GM10847 (cell line): Measurements from ENCODE around the gene CD84.

Experiments used
- POLR2A ChIP-seq: IDR thresholded peaks from 2 replicates; pipeline ENCODE4 v1.6.1; 2011; ENCODE audit not compliant: insufficient read length; ENCODE audit errors: extremely low read depth

Gene CD84

DNA sequence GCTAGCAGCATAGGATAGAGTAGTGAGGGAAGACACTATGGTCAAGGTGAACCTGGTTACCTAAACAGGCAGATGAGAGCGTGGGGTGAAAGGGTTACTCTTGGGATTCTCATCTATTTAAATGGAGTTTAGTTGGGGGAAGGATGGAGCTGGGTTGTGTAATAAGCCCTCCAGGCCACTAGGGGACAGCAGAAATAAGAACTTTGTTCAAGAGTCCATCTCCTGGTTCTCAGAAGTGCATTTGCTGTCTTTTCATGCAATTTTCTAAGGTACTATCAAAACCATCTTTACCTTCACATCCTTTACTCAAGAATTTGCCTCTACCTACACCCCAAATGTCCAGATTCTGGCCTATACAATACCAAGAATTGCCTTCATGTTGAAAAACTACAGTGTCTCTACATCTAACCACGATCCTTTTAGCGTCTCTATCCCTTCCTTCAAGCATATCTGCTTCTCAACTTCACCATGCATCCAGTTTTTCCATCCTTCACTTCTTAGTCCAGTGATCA is 39.5 kb upstream of the CD84 start:
- TF ChIP-seq POLR2A: no peak

DNA sequence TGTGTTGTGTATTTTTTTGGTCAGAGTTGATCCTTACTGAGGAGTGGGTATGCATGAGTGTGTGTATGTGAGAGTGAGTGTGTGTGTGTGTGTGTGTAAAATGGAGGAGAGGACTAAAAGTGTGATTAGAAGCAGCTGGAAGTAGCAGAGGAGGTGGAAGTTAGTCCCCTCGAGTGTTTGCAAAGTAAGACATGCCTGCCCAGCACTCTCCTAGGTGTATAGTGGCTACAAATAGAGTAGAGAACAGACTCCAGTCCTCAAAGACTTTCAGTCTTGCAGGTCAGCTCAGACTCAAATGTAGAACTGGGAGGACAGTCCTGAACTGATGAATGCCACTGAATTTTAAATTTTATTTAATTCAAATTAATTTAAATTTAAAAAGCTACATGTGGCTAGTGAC is 39.0 kb upstream of the CD84 start:
- TF ChIP-seq POLR2A: no peak

DNA sequence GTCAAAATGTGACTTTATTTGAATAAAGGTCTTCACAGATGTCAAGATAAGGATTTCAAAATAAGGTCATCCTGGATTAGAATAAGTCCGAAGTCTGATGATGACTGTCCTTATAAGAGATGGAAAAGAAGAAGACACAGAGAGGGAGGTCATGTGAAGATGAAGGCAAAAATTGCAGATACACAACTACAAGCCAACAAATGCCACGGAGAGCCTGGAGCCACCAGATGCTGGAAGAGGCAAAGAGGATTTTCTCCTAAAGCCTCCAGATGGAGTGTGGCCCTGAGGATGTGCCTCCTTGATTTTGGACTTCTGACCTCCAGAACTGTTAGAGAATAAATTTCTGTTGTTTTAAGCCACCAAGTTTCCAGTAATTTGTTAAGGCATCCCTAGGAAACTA is 36.4 kb upstream of the CD84 start:
- no peak for TF ChIP-seq POLR2A

DNA sequence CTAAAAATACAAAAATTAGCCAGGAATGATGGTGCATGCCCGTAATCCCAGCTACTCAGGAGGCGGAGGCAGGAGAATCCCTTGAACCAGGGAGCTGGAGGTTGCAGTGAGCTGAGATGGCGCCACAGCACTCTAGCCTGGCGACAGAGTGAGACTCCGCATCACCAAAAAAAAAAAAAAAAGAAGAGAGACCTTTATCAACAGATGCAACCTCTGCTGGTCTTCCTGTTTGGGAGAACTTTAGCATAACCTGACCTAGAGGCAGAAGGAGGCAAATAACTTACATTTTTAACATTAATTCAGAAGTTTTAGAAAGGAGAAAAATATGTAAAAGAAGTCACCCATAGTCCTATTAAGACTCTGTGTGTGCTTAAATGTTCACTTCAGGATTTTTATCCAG is 35.1 kb upstream of the CD84 start:
- TF ChIP-seq POLR2A: no peak

DNA sequence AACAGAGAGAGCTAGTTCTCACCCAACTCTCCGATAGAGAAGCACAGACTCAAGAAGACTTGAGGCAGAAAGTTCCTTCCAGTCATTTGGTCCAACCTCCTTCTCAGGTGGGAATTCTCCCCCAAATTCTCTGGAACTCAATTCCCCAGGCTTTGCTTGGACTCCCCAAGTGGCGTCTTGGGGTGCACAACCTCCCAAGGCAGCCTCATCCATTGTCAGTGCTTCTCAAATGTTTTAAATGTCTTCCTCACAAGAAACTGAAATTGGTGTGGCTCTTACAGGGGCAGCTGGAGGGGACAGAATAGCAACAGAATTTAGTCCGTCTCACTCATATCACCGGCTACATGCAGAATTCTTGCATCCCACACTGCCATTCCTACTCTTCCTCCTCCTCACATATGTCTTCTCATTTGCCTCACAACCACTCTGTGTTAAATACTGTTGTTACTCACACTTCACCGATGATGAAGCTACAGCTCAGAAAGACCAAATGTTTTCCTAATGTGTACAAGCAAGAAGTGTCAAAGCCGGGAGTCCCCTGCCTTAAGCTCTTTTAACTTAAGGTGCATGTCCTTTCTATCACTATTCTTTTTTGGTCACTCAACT is 33.4 kb upstream of the CD84 start:
- no peak for TF ChIP-seq POLR2A

DNA sequence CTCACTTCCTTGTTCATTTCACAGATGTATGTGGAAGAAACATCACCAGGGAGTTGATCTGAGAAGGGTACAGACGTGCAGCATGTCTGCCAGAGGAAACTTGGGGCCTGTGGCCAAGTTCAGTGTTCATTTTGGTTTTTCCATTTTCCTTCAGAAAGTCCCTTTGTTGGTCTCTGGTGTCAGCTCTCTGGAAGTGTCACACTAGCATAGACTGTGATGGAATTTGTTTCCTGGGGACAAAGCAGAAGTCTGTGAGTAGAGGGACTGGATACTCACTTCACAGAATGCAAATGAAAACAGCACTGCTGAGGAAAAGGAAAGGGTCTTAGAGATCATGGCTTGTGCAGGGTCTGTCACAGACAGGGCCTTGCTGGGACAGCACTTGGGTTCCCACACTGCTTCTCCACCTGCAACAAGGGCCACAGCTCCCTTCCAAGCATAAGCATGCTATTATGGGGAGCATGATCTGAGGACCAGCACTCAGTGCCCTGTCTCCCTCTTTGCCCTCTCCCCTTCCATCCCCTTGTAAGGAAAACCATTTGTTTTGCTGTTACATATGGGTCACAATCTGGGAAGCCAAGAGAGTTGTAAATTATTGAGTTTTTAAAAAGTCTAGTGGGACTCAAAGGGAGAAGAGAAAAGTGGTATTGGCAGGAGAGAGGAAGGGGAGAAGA is 31.4 kb upstream of the CD84 start:
- no peak for TF ChIP-seq POLR2A

DNA sequence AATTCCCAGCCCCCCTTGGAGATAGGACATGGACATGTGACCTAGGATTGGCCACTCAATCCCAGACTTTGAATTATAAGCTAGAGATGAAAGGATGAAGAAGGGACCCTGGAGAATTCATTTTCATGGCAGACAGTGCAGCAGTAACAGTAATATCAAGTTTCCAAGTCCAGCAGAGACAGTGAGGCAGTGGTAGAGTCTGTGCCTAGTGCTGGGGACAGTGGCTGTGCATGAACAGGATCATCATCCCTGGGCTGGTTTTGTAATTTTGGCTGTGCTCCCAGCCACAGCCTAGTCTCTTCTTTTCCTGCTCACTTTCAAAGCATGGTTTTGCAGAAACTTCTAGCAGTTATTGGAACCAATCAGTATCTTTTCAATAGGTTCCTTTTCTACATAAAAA is 29.6 kb upstream of the CD84 start:
- no peak for TF ChIP-seq POLR2A

DNA sequence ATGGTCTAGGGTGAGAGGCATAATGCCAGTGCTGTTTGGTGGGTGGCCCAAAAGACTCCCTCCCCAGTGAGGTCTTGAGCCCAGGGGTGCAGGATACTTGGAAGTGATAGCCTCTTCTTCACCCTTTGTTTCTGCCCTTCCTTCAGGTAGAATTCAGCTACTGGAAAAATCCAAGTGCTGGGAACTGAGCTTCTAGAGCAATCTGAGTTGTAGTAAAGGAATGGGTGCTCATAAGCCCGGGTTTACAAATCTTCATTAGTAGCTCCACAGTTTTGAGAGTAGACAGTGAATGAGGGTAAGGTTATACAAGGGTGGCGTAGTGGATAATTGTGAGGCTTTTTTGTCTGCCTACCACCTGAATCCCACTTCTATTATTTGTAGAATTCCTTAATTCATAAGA is 29.2 kb upstream of the CD84 start:
- TF ChIP-seq POLR2A: no peak

DNA sequence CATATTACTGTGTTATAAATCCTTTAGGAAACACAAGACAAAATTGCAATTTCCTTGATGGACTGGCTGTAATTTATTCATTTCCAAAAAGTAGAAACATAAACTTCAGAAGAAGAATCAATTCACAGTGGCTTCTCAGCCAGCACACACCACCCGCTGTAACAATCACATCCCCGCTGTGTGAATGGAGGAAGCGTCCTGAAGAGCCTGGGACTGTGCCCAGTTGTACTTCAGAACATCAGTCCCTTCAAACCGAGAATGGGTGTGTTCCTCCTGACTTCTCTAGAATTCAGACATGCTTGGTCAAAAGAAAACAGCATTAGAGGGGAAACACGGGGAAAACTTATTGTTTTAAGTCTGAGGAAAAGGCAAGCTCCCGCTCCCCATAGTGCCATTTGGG is 28.8 kb upstream of the CD84 start:
- TF ChIP-seq POLR2A: no peak

DNA sequence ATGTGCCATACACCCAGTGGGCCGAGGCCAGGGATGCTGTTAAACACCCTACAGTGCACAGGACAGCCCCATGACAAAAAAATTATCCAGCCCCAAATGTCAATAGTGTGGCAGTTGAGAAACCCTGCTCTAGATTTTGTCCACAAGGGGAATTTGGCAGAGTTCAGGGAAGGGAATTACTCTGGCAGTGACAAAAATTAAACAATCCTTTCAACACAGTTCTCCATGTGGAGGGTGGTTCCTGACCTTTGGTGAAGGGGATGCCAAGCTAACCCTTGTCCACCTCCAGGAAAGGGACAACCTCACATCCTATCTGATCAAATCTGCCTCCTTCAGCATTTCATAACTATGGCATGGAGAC is 28.4 kb upstream of the CD84 start:
- TF ChIP-seq POLR2A: no peak

DNA sequence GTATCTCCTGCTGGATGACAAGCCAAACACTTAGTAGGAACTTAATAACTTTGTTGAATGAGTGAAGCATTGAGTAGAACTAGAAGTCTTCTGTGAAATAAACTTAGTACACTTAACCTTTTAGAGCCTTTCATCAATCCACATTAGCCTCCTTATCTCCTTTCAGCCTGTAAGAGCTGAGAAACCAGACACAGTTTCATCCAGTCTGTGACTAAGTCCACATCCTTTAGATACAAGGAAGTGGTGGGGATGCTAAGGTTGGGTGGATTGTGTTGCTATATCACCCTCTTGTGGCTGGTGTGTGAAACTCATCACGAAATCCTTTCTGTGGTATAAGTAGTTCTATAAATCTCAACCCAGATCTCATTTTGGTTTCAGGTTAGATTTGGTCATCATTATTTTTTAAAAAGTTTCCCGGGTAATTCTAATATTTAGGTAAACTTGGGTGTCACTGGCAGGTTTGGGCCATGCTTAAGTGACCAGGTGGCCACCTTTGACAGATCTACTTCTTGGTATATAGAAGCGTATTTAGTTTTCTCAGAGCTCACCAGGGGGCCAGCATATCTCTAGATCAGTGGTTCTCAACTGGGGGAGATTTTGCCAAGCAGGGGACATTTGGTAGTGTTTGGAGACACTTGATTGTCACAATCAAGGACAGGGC is 27.8 kb upstream of the CD84 start:
- TF ChIP-seq POLR2A: no peak

DNA sequence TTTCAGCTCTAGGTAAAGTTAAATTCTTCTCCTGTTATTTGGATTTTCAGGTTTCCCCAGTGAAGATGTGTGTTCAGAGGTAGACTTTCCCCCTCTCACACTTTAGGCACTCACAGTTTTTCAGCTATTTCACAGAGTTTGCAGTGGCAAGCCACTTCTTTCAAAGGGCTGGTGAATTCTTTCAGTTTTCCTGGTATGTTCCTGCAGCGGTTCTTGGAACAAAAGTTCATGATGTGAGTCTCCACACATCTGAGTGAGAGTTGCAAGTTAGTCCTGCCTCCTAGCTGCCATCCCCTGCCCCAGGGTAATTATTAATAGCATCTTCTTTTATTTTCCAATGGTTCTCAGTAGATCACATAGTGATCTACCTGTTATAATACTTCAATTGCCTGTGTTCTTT is 27.3 kb upstream of the CD84 start:
- TF ChIP-seq POLR2A: no peak

DNA sequence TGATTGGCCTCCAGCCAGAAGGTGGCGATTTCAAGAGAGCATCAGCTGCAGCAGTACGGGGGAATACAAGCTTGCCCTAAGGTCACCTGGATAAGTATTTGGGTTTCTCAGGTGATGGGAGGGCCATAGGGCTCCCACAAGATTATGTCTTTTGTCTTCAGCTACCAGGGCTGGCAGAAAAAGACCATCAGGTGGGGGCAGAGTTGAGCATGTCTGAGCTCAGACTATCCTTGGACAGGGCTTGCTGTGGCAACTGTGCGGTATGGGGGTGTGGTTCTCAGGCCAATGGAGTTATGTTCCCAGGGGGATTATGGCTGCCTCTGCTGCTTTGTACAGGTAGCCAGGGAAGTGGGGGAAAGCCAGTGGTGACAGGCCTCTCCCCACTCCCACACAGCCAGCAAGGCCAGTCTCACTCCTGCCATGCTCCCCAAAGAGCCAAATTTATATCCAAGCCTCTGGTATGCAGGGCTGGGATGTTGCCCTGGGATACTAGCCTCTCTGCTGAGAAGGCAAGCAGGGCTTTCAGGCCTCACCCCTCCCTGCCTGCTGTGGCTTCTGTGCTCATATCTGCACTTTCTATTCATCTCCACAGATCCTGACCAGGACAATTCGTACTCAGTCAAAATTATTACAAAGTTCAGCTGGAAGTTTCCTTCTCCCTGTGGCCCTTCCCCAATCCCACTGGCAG is 26.6 kb upstream of the CD84 start:
- TF ChIP-seq POLR2A: no peak

DNA sequence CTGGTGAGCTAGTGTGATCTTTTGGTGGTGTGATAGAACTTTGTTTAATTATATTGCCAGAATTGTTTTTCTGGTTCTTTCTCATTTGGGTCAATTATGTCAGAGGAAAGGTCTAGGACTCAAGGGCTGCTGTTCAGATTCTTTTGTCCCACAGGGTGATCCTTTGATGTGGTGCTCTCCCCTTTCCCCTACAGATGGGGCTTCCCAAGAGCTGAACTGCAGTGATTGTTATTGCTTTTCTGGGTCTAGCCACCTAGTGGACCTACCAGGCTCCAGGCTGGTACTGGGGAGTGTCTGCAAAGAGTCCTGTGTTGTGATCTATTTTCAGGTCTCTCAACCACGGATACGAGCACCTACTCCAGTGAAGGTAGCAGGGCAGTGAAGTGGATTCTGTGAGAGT is 25.9 kb upstream of the CD84 start:
- TF ChIP-seq POLR2A: no peak

DNA sequence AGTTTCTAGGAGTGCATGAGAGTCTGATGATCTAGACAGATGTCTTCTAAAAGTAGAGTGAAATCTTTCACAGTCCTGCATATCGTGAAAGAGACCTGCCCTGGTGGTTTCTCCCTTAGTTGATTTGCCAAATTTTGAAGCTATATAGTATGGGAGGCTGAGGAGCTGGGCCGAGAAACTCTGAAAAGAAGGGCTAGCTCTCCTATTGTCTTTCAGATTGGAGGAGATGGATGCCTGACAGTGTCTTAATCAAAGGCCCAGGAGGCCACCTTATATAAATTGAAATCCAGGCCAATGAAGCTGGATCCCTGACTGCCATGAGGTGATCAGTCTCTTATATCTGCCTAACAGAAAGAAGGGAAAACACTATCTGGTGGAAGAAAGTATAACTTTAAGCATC is 18.4 kb upstream of the CD84 start:
- no peak for TF ChIP-seq POLR2A

DNA sequence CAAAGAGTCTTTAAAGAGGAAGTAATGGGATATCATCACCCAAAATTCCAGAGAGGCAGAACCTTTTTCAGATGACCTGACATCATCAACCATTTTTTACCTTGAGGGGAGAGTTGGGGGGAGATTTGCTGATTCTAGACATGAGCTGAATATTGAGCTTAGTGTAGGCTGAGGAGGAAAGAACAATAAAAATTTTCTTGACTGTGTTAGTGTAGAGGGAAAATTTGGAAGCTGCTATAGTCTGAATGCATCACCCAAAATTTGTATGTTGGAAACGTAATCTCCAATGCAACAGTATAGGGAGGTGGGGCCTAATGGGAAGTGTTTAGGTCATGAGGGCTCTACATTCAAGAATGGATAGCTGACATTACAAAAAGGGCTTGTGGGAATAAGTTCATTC is 17.8 kb upstream of the CD84 start:
- no peak for TF ChIP-seq POLR2A

DNA sequence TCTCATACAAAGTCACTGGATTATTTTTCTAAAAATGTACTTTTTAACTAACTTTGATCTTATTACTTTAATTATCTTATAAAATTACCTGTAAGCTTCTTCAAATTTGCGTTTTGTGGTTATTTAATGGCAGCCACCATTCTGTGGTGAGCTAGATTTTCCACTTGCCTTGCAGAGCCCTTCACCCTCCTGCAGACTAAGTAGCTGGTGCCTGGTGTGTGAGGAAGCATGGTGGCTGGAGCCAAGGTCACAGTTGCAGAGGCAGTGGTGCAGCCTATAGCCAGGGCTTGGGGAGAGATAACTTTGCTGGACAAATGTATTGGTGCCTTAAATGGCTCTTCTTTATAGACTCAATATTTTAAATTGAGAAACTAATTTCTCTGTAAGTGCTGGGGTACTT is 11.2 kb upstream of the CD84 start:
- no peak for TF ChIP-seq POLR2A

DNA sequence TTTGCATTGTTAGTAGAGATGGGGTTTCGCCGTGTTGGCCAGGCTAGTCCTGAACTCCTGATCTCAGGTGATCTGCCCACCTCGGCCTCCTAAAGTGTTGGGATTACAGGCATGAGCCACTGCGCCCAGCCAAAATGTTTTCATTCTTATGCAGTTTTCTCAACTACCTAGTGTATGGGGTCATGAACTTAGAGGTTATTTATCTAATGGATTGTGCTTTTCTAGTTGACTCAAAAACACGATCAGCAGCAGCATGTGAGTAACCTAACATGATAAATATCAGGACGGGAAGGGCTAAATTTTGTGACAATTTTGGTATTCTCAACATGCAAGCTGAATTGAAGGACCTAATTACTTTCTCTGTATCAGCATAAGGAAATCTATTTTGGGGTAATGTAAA is 9.2 kb upstream of the CD84 start:
- no peak for TF ChIP-seq POLR2A
